Measurements from ENCODE around the gene KRT38. TPM values are rescaled to one million over a fixed set of nuclear protein-coding genes. Genes with fewer than 3 reads are reported as not detected.
A peak's percentile ranks its signal among the peaks of the same experiment; 100 is the strongest.

Gene KRT38
- total RNA-seq, 1 donor from 2014 or later = not detected

DNA sequence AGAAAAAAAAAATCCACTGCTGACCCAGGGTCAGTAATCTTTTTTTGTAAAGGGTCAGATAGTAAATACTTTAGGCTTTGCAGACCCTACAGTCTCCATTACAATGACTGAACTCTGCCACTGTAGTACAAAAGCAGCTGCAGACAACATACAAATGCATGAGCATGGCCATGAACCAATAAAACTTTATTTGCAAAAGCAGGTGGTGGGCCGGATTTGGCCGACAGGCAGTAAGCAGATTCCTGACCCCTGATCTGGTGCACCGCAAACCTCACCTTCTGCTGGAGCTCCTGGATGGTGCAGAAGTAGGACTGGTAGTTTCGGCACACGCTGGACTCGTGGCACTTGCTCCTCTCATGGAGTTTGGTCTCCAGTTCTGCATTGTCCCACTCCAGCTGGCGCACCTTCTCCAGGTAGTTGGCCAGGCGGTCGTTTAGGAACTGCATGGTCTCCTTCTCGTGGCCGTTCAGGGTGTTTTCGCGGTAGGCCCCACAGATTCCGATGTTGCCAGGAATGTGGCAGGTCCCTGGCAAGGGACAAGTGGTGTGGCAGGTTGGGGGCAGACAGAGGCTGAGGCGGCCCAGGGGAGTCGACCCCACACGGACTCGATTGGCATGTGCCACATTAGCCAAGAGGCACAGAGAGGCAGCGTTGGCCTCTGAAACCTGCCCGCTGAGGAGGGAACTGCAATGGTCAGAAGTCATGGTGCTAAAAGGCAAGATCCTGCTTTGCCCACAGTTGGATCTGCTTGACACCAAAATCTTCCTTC, 29.5 kb downstream of the KRT38 start:
- Histone ChIP-seq H3K9me3 (no peaks in the 10 kb centered on the region), H3K4me1 (no peaks in the 10 kb centered on the region)
- DNase-seq = no peak

DNA sequence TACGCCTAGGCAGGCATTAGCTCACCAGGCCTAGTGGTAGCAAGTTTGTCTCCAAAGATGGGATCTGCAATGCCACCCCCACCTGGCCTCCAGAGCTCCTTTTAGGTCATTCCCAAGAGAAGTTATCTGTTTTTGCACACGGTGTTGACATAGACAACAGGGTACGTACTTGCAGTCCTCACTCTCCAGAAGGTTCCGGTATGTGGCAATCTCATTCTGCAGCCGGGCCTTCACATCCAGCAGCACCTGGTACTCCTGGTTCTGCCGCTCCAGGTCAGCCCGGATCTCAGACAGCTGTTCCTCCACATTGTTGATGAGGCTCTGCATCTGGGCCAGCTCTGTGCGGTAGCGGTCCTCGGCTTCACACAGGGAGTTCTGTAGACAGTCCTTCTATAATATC, 33.6 kb downstream of the KRT38 start:
- no peak for ATAC-seq
- intact Hi-C loops (cut with DNase I) = no loop called here
- H3K27ac ChIP-seq = no peak overlapping the region

More for the DNA sequence above, 29.5 kb downstream of the KRT38 start:
- Histone ChIP-seq H3K36me3 (no peaks in the 10 kb centered on the region), H3K27ac (no peak overlapping the region), H3K4me3 (no peak overlapping the region), H3K27me3 (no peaks in the 10 kb centered on the region)
- TF ChIP-seq, protein P1, sequence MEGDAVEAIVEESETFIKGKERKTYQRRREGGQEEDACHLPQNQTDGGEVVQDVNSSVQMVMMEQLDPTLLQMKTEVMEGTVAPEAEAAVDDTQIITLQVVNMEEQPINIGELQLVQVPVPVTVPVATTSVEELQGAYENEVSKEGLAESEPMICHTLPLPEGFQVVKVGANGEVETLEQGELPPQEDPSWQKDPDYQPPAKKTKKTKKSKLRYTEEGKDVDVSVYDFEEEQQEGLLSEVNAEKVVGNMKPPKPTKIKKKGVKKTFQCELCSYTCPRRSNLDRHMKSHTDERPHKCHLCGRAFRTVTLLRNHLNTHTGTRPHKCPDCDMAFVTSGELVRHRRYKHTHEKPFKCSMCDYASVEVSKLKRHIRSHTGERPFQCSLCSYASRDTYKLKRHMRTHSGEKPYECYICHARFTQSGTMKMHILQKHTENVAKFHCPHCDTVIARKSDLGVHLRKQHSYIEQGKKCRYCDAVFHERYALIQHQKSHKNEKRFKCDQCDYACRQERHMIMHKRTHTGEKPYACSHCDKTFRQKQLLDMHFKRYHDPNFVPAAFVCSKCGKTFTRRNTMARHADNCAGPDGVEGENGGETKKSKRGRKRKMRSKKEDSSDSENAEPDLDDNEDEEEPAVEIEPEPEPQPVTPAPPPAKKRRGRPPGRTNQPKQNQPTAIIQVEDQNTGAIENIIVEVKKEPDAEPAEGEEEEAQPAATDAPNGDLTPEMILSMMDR (IDR thresholded peaks at IDR 0.05) = no peak
- ATAC-seq = no peak
- intact Hi-C loops (cut with DNase I) = no loop called here

DNA sequence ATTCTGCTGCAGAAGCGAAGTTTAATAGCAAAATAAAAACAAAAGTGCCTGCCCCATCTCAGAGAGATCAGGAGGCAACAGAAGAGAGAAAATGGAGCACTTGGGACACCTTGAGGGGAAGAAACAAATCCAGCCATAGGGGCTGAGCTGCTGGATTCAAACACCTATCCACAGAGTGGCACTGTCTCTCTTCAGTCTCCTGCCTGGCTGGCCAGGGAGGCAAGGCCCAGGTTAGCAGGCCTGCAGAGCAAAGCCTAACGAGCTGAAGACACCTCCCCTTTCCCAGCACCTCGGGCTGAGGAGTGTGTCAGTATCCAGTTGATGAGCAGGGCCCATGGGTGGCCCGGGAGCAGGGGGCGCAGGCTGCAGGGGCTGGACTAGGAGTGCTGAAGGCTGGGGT, 34.6 kb downstream of the KRT38 start:
- intact Hi-C loops (cut with DNase I) = no loop called here
- no peak for DNase-seq
- ATAC-seq = peak; percentile 55

More for the DNA sequence above, 33.6 kb downstream of the KRT38 start:
- Histone ChIP-seq H3K36me3 (no peaks in the 10 kb centered on the region), H3K27me3 (no peaks in the 10 kb centered on the region), H3K9me3 (no peaks in the 10 kb centered on the region), H3K4me1 (no peaks in the 10 kb centered on the region), H3K4me3 (no peak overlapping the region)
- TF ChIP-seq, protein P1 (IDR thresholded peaks at IDR 0.05) = no peak
- DNase-seq = no peak

DNA sequence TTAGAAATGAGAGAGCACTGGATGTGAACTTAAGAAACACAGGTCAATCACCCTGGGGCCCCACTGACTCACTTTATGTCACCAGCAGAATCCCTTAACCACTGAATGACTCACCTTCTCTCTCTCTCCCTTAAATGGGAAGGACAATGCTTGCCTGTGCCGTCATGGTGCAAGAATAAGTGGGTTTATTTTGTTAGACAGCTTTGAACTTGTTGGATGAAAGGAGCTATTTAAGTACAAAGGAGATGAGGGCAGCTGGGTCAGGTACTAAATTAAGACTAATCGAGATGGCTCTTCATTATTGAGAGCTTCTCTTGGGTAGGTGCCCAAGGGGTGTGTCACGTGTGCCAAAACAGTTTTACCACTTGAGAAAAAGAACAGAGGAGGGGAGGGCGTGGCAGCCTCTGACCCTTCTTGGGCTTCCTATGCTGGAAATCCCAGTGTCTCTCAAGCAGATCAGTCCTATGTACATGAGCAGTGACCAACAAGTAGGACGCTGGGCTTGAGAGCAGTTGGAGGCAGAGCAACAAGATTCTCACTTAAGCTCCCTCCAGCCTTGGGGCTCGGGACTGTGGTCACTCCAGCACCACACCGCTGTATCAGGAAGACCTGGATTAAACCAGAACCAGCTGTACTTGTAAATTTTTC, 36.6 kb downstream of the KRT38 start:
- DNase-seq (no peak), ATAC-seq (peak; percentile 33)
- TF ChIP-seq, protein P1 (IDR thresholded peaks at IDR 0.05) = no peak
- H3K4me1 ChIP-seq = no peaks in the 10 kb centered on the region
- no peaks in the 10 kb centered on the region for H3K9me3 ChIP-seq
- no peak overlapping the region for H3K27ac ChIP-seq
- H3K4me3 ChIP-seq = no peak overlapping the region
- no peaks in the 10 kb centered on the region for H3K36me3 ChIP-seq
- intact Hi-C loops (cut with DNase I) = no loop called here
- no peaks in the 10 kb centered on the region for H3K27me3 ChIP-seq

More for the DNA sequence above, 34.6 kb downstream of the KRT38 start:
- no peaks in the 10 kb centered on the region for H3K4me1 ChIP-seq
- no peaks in the 10 kb centered on the region for H3K27me3 ChIP-seq
- H3K36me3 ChIP-seq = no peaks in the 10 kb centered on the region
- H3K9me3 ChIP-seq = no peaks in the 10 kb centered on the region
- H3K4me3 ChIP-seq = no peak overlapping the region
- no peak overlapping the region for H3K27ac ChIP-seq
- TF ChIP-seq, protein P1 (IDR thresholded peaks at IDR 0.05) = no peak

DNA sequence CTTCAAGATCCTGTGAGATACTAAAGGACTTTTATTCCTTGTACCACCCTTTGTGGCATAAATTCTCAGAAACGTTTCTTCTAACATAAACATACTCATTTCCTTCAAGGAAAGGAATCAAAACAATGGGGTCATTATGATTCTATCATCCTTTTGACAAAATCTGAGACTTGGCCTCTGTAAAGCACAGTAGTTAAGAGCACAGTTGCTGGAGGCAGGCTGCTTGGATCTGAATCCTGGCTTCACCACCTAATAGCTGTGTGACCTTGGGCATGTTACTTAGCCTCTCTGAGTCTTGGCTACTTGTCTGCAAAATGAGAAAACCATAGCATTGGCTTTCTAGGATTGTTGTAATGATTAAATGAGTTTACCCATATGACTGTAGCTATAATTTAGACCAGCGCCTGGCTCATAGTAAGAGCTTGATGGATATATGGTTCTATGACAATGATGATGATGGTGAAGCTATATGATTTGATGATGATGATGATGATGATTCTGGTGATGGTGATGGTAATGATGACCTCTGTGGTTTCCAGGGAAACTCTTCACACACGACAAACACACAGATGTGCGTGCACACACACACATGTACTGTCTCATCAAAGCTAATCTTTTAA, 37.3 kb downstream of the KRT38 start:
- Histone ChIP-seq H3K9me3 (no peaks in the 10 kb centered on the region), H3K36me3 (no peaks in the 10 kb centered on the region), H3K4me3 (no peak overlapping the region), H3K4me1 (no peaks in the 10 kb centered on the region), H3K27me3 (no peaks in the 10 kb centered on the region), H3K27ac (no peak overlapping the region)
- TF ChIP-seq, protein P1 (IDR thresholded peaks at IDR 0.05) = no peak
- ATAC-seq (no peak), DNase-seq (no peak)
- intact Hi-C loops (cut with DNase I) = no loop called here

All from upper lobe of right lung (tissue), 1 donor.